Peyer's patch (tissue), 4 donors: ENCODE data around the gene PARPBP.

Source experiments
- POLR2A ChIP-seq, 2 donors: fragments of 450-650 bp; IDR thresholded peaks; one replicate each; pipeline ENCODE4 v1.5.1; 2017; ENCODE audit warnings: antibody characterized with exemption in 2 of 2, mild to moderate bottlenecking in 2 of 2, moderate library complexity in 2 of 2
- TF ChIP-seq, protein P1 (sequence below), 6 experiments: fragments of 450-650 bp in 4 of 6; fragments of 200-600 bp in 2 of 6; sonication (generic) in 1 of 6; IDR thresholded peaks; one replicate each; pipeline ENCODE4 v1.5.1; 2017 to 2019; ENCODE audit warnings: antibody characterized with exemption in 6 of 6, mild to moderate bottlenecking in 3 of 6, moderate library complexity in 1 of 6

DNA sequence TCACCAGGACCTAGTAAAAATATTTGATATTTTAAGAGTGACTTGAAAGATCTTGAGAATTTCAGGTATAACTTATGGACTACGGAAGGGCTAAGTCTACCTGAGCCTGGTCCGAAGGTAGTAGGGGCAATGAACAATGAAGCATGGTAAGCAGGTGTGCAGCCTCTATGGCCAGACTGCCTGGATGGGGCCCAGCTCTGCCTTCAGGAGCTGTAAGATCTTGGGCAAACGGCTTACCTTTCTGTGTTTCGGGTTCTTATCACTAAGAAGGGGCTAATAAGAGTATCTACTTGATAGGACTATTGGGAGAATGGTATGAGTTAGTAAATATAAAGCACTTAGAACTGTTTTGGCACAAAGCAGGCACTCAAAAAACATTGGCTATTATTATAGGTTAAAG, 39.1 kb upstream of the PARPBP start:
- TF ChIP-seq POLR2A (IDR thresholded peaks at IDR 0.05), result no peak
- TF ChIP-seq, protein P1, sequence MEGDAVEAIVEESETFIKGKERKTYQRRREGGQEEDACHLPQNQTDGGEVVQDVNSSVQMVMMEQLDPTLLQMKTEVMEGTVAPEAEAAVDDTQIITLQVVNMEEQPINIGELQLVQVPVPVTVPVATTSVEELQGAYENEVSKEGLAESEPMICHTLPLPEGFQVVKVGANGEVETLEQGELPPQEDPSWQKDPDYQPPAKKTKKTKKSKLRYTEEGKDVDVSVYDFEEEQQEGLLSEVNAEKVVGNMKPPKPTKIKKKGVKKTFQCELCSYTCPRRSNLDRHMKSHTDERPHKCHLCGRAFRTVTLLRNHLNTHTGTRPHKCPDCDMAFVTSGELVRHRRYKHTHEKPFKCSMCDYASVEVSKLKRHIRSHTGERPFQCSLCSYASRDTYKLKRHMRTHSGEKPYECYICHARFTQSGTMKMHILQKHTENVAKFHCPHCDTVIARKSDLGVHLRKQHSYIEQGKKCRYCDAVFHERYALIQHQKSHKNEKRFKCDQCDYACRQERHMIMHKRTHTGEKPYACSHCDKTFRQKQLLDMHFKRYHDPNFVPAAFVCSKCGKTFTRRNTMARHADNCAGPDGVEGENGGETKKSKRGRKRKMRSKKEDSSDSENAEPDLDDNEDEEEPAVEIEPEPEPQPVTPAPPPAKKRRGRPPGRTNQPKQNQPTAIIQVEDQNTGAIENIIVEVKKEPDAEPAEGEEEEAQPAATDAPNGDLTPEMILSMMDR (IDR thresholded peaks at IDR 0.05), result no peak
